ENCODE measurements around the gene GHDC. TPM values are rescaled to one million over a fixed set of nuclear protein-coding genes. Genes with fewer than 3 reads are reported as not detected.
A peak's percentile ranks its signal among the peaks of the same experiment; 100 is the strongest.

The GHDC gene
- total and polyA plus RNA-seq, 2 experiments from 2014 or later = 7.4 to 13.5 TPM

- Histone ChIP-seq H3K36me3 (no peaks in the 10 kb centered on the region), H3K9me3 (ENCODE audit: low read depth) (no peaks in the 10 kb centered on the region), H3K4me3 (peak overlapping the region; percentile 27), H3K27ac (no peak overlapping the region), H3K27me3 (peaks cover 55% of the 10 kb centered on the region), H3K4me1 (ENCODE audit: low read depth) (peaks cover 19% of the 10 kb centered on the region)
- TF ChIP-seq CTCF (IDR thresholded peaks at IDR 0.05; ENCODE audit: low read depth, low read length) = no peak
- DNase-seq (ENCODE audit: low read depth in 1 of 2, low spot score in 1 of 2) = peak in 1 of 2 donors; percentile 20
Measured at GRCh38 chr17:42182927-42183734, 11.2 kb downstream of the GHDC start.

GRCh38 chr17:42181851-42182207, 12.5 kb downstream of the GHDC start:
- no peak for DNase-seq (ENCODE audit: low read depth in 1 of 2, low spot score in 1 of 2)
- Histone ChIP-seq H3K4me1 (ENCODE audit: low read depth) (peaks cover 19% of the 10 kb centered on the region), H3K27me3 (peaks cover 56% of the 10 kb centered on the region), H3K36me3 (no peaks in the 10 kb centered on the region), H3K4me3 (no peak overlapping the region), H3K27ac (no peak overlapping the region), H3K9me3 (ENCODE audit: low read depth) (no peaks in the 10 kb centered on the region)
- TF ChIP-seq CTCF (IDR thresholded peaks at IDR 0.05; ENCODE audit: low read depth, low read length) = no peak

DNA sequence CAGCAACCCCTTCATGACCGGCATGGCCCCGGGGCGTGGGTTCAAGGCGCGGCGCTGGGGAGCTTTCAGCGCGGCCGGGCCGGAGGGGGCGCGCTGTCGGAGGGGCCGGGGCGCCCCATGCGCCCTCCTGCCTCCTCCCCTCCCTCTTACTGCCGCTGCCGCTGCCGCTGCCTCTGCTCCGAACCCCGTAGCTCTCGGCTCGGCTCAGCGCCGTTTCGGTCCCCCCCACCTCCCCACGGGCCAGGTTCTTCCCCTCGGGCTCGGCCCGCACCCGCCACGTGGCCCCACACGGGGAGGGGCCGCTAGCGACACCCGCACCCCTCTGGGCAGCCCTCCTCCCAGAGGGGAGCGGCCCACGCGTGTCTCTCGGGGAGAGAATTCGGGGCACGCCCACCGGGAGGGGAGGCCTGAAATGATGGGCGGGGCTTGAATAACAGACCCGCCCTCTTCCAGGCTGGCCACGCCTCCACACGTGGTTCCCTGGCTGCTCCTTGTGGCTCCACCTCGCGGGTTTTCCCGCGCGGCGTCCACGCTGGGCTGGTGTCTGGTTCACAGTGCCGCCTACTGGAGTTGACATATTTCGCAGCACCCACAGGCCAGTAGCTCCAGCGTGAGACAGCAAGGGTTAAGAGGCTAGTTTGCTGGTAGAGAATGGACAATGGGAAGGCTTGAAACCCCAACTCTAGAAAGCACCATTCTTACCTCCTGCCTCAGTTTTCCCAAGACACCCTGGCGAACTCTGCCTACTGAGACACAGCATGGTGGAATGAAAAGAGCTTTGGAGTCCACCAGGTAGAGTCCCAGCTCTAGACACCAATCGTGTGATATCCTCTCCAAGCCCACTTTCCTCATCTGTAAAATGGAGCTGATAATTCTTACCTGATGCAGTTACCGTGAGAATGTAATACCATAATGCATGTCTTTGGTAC, 13.1 kb downstream of the GHDC start, which contains the start of gene KCNH4:
Gene KCNH4, minus strand, starts transcription at position 221 of the 929 bp plus-strand sequence. Its CDS starts 197 bp downstream, at position 24.
- Histone ChIP-seq H3K27me3 (peaks cover 56% of the 10 kb centered on the region), H3K4me1 (ENCODE audit: low read depth) (peaks cover 19% of the 10 kb centered on the region), H3K27ac (no peak within 1 kb of the TSS), H3K9me3 (ENCODE audit: low read depth) (no peaks in the 10 kb centered on the region), H3K4me3 (peak within 1 kb of the TSS; percentile 17), H3K36me3 (no peaks in the 10 kb centered on the region)
- peak; percentile 51 to 78 for DNase-seq (ENCODE audit: low read depth in 1 of 2, low spot score in 1 of 2)
- TF ChIP-seq CTCF (IDR thresholded peaks at IDR 0.05; ENCODE audit: low read depth, low read length) = peak; percentile 62

DNA sequence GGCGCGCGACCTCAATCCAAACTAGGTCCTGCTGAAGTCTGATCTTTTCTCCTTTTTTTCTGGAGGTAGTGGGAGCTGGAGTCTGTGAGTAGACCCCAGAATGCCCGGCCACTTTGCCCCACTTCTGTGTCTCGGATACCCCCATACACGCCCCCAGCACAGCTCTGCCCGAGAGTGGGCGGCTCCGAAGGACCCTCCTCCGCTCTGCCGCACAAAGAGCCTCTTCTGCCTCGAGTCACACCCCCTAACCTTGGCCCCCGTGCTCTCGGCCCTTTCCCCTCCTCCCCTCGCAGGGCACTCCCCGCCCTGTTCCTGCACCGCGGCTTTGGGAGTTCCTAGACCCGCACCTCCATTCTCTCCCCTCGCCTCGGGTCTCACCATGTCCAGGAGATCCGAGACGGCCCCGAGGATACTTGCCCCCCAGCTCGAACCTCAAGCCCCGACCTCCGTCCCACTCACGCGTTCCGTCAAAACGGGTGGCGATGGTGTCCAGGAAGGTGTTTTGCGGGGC, 13.8 kb downstream of the GHDC start:
- Histone ChIP-seq H3K27me3 (peaks cover 56% of the 10 kb centered on the region), H3K36me3 (no peaks in the 10 kb centered on the region), H3K4me1 (ENCODE audit: low read depth) (peaks cover 13% of the 10 kb centered on the region), H3K9me3 (ENCODE audit: low read depth) (no peaks in the 10 kb centered on the region), H3K4me3 (peak overlapping the region; percentile 17), H3K27ac (no peak overlapping the region)
- DNase-seq (ENCODE audit: low read depth in 1 of 2, low spot score in 1 of 2) = no peak
- TF ChIP-seq CTCF (IDR thresholded peaks at IDR 0.05; ENCODE audit: low read depth, low read length) = no peak

GRCh38 chr17:42179911-42180410, 14.3 kb downstream of the GHDC start:
- peaks cover 10% of the 10 kb centered on the region for H3K4me1 ChIP-seq (ENCODE audit: low read depth)
- no peak overlapping the region for H3K27ac ChIP-seq
- H3K4me3 ChIP-seq = no peak overlapping the region
- peak; percentile 57 to 88 for DNase-seq (ENCODE audit: low read depth in 1 of 2, low spot score in 1 of 2)
- no peaks in the 10 kb centered on the region for H3K36me3 ChIP-seq
- TF ChIP-seq CTCF (IDR thresholded peaks at IDR 0.05; ENCODE audit: low read depth, low read length) = no peak
- peaks cover 56% of the 10 kb centered on the region for H3K27me3 ChIP-seq
- H3K9me3 ChIP-seq (ENCODE audit: low read depth) = no peaks in the 10 kb centered on the region
